GM06990 (cell line): ENCODE measurements around the gene EIF4E2.

Experiments
- DNase-seq: peaks from one replicate; pipeline ENCODE4 v3.0.0-alpha.2; 2011; ENCODE audit not compliant: insufficient read length; ENCODE audit errors: extremely low read depth
- H3K27me3 ChIP-seq: replicated peaks from 2 replicates; pipeline ENCODE4 v1.6.0; 2011; ENCODE audit warnings: low read length; ENCODE audit not compliant: control insufficient read depth, insufficient read depth
- H3K36me3 ChIP-seq: 2 replicates; pipeline ENCODE4 v1.5.1; 2011; ENCODE audit warnings: low read length; ENCODE audit not compliant: control insufficient read depth, insufficient read depth
- H3K4me3 ChIP-seq: replicated peaks from 2 replicates; pipeline ENCODE4 v1.5.1; 2011; ENCODE audit warnings: low read depth, mild to moderate bottlenecking, control low read depth, low read length
- TF ChIP-seq, protein P1 (sequence below): IDR thresholded peaks from 2 replicates; pipeline ENCODE4 v1.5.1; 2011; ENCODE audit warnings: low read length, control low read depth, mild to moderate bottlenecking, inconsistent platforms; ENCODE audit not compliant: insufficient read depth, poor library complexity, severe bottlenecking

The EIF4E2 gene

DNA sequence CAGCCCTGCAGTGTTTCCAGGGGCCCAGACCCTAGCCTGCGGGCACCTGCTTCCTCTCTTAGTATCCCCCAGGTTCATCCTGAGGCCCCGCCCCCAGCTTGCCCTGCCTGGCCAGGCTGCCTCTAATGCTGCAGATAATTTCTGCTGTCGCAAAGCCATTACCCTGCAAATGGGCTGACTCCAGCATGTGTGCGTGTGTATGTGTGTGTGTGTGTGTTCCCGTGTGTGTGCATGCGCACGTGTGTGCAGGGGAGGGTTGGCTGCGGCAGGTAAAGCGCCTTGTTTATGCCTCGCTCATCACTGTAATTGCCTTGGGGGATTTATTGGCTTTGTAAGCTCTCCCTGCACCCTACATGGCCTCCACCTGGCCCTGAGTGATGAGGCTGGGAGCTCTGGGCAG is 37.9 kb upstream of the EIF4E2 start:
- DNase-seq: no peak
- Histone ChIP-seq H3K27me3 (peaks cover 2% of the 10 kb centered on the region), H3K36me3 (no peaks in the 10 kb centered on the region), H3K4me3 (no peak overlapping the region)
- TF ChIP-seq, protein P1, sequence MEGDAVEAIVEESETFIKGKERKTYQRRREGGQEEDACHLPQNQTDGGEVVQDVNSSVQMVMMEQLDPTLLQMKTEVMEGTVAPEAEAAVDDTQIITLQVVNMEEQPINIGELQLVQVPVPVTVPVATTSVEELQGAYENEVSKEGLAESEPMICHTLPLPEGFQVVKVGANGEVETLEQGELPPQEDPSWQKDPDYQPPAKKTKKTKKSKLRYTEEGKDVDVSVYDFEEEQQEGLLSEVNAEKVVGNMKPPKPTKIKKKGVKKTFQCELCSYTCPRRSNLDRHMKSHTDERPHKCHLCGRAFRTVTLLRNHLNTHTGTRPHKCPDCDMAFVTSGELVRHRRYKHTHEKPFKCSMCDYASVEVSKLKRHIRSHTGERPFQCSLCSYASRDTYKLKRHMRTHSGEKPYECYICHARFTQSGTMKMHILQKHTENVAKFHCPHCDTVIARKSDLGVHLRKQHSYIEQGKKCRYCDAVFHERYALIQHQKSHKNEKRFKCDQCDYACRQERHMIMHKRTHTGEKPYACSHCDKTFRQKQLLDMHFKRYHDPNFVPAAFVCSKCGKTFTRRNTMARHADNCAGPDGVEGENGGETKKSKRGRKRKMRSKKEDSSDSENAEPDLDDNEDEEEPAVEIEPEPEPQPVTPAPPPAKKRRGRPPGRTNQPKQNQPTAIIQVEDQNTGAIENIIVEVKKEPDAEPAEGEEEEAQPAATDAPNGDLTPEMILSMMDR: no peak

GRCh38 chr2:232513353-232513752 is 37.1 kb upstream of the EIF4E2 start:
- no peaks in the 10 kb centered on the region for H3K36me3 ChIP-seq
- DNase-seq: no peak
- TF ChIP-seq, protein P1: no peak
- H3K27me3 ChIP-seq: peaks cover 2% of the 10 kb centered on the region
- no peak overlapping the region for H3K4me3 ChIP-seq

- no peaks in the 10 kb centered on the region for H3K36me3 ChIP-seq
- no peak overlapping the region for H3K4me3 ChIP-seq
- H3K27me3 ChIP-seq: peaks cover 2% of the 10 kb centered on the region
- DNase-seq: no peak
- TF ChIP-seq, protein P1: no peak
These were observed 34.9 kb upstream of the EIF4E2 start for GRCh38 chr2:232515639-232516038.

DNA sequence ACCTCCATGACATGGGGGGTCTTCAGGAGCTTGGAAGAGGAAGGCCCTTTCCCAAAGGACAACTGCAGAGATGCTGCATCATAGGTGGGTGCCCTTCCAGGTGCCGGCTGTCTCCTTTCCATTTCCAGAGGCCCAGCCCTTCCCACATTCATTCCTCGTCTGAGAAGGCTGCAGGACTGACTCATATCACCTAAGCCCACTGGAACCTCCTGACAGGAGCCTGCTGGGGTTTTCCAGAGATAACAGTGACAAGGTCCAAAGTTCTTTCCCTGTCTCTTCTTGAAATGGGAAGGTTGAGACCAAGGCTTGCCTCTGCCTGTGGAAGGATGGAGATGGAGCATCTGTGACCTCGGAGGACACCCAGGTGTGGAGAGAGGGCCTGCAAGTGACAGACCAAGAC is 33.9 kb upstream of the EIF4E2 start:
- H3K27me3 ChIP-seq: no peaks in the 10 kb centered on the region; the same call in 1 of the 2 replicates
- TF ChIP-seq, protein P1: no peak
- no peaks in the 10 kb centered on the region for H3K36me3 ChIP-seq
- no peak for DNase-seq
- no peak overlapping the region for H3K4me3 ChIP-seq

DNA sequence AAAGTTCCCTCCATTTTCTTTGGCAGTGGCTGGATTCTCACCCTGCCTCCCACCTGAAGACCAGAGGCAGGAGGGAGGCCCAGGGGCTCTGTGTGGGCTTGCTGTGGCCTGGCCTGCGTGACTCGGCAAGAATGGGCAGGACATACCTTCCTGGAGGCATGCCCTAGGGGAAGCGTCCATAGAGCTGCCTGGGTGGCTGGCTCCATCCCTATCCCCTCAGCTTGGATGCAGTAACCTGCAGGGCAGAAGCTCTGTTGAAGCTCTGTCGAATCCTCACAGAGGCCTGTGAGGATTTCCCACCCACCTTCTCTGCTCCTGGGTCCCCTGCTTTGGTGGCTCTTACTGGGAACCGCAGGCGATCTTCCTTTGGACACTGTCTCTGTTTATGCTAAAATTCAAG is 31.6 kb upstream of the EIF4E2 start:
- TF ChIP-seq, protein P1: no peak
- no peak overlapping the region for H3K4me3 ChIP-seq
- no peaks in the 10 kb centered on the region for H3K36me3 ChIP-seq
- no peaks in the 10 kb centered on the region; the same call in 1 of the 2 replicates for H3K27me3 ChIP-seq
- DNase-seq: no peak
